GM18868 (cell line): ENCODE results near the gene MGAT5.
"Not testable (repeated sequence)": the region's sequence is repeated elsewhere in the genome, so short reads cannot be mapped to it uniquely, and the experiment has no call there.

Source experiments
- ATAC-seq: cut with Tn5 transposase; IDR thresholded peaks from one replicate; pipeline ENCODE4 v1.9.1; 2021; ENCODE audit warnings: mild to moderate bottlenecking, moderate library complexity; ENCODE audit not compliant: unreplicated experiment

Gene MGAT5

GRCh38 chr2:134459706-134460406 is 206.0 kb downstream of the MGAT5 start:
- no peak for ATAC-seq

GRCh38 chr2:134460583-134460998 is 206.7 kb downstream of the MGAT5 start:
- peak; percentile 88 for ATAC-seq

- ATAC-seq: no peak
Measured at GRCh38 chr2:134461511-134461910, 207.6 kb downstream of the MGAT5 start.

GRCh38 chr2:134462275-134462674 is 208.4 kb downstream of the MGAT5 start:
- ATAC-seq: no peak

- ATAC-seq: no peak
Measured at GRCh38 chr2:134462791-134463698, 209.2 kb downstream of the MGAT5 start.

- ATAC-seq: no peak
Measured at GRCh38 chr2:134463699-134464022, 209.8 kb downstream of the MGAT5 start.

- ATAC-seq: no peak
Measured at GRCh38 chr2:134465228-134466105, 211.6 kb downstream of the MGAT5 start.

- no peak for ATAC-seq
Measured at GRCh38 chr2:134466141-134466540, 212.3 kb downstream of the MGAT5 start.

GRCh38 chr2:134468164-134468563 is 214.3 kb downstream of the MGAT5 start:
- ATAC-seq: no peak

- ATAC-seq: no peak
Measured at GRCh38 chr2:134468776-134469175, 214.9 kb downstream of the MGAT5 start.

- ATAC-seq: no peak
Measured at GRCh38 chr2:134469516-134470115, 215.7 kb downstream of the MGAT5 start.

- ATAC-seq: no peak
Measured at GRCh38 chr2:134470561-134471168, 216.8 kb downstream of the MGAT5 start.

GRCh38 chr2:134476982-134477381 is 223.1 kb downstream of the MGAT5 start:
- ATAC-seq: not testable (repeated sequence)

GRCh38 chr2:134479696-134480330 is 225.9 kb downstream of the MGAT5 start:
- ATAC-seq: no peak

- ATAC-seq: no peak
Measured at GRCh38 chr2:134482131-134482723, 228.4 kb downstream of the MGAT5 start.

- no peak for ATAC-seq
Measured at GRCh38 chr2:134482766-134483340, 229.0 kb downstream of the MGAT5 start.

- no peak for ATAC-seq
Measured at GRCh38 chr2:134489732-134490384, 236.0 kb downstream of the MGAT5 start.

GRCh38 chr2:134490559-134490958 is 236.7 kb downstream of the MGAT5 start:
- ATAC-seq: no peak

- no peak for ATAC-seq
Measured at GRCh38 chr2:134491022-134491421, 237.2 kb downstream of the MGAT5 start.
